HG02840 (cell line): ENCODE measurements around the gene C11orf86.
A peak's percentile ranks its signal among the peaks of the same experiment; 100 is the strongest.
"Not testable (repeated sequence)": the region's sequence is repeated elsewhere in the genome, so short reads cannot be mapped to it uniquely, and the experiment has no call there.

Experiments
- ATAC-seq: cut with Tn5 transposase; IDR thresholded peaks from one replicate; pipeline ENCODE4 v1.9.1; 2021; ENCODE audit warnings: mild to moderate bottlenecking, moderate library complexity, moderate number of reproducible peaks; ENCODE audit not compliant: unreplicated experiment, low FRiP score

C11orf86 gene

GRCh38 chr11:66974724-66975404, at the start of gene C11orf86:
TSS of gene C11orf86 (plus strand) at chr11:66975304. CDS start at chr11:66975363, 59 bp downstream.
- no peak for ATAC-seq

GRCh38 chr11:66929753-66930152, 45.4 kb upstream of the C11orf86 start:
- no peak for ATAC-seq

GRCh38 chr11:66932543-66932942, 42.6 kb upstream of the C11orf86 start:
- ATAC-seq = no peak

GRCh38 chr11:66933531-66933930, 41.6 kb upstream of the C11orf86 start:
- ATAC-seq = no peak

DNA sequence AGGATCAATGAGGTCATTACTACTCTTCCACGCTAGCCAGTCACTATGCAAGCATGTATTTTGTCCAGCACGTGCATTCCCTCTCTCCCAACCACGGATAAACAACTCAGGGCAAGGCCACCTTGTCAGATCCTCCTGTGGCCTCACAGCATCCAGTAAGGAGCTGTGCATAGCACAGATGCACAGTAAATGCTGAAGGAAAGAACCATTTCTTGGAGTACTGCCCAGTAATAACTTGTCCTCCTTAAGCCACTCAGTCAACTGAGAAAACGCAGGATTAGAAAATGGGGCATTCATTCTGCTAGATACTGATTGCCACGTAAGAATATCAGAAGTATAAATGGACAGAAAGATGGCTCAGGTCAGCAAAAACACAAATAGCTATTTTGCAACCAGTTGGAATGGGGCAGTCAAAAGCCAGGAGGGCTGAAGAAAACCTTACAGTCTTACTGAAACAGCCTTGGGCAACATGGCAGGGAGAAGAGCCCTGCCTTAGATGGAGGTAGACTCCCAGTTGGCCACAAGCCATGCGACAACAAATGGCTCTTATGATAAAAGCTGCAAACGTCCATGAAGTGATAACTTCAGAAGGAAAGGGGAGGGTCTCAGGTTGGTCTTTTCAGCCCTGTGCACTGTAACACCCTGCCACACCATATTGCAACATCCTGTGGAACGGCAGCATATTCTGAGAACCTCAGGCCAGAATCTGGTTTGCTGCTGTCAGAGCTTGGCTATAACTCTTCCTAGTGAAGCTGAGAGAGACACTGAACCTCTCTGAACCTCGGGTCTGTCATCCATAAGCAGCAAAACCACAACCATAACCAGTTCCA, 39.9 kb upstream of the C11orf86 start:
- no peak for ATAC-seq

GRCh38 chr11:66936311-66936711, 38.8 kb upstream of the C11orf86 start:
- ATAC-seq = no peak

- no peak for ATAC-seq
These were observed 37.8 kb upstream of the C11orf86 start for GRCh38 chr11:66937193-66937733.

GRCh38 chr11:66938582-66939135, 36.4 kb upstream of the C11orf86 start:
- ATAC-seq = no peak

DNA sequence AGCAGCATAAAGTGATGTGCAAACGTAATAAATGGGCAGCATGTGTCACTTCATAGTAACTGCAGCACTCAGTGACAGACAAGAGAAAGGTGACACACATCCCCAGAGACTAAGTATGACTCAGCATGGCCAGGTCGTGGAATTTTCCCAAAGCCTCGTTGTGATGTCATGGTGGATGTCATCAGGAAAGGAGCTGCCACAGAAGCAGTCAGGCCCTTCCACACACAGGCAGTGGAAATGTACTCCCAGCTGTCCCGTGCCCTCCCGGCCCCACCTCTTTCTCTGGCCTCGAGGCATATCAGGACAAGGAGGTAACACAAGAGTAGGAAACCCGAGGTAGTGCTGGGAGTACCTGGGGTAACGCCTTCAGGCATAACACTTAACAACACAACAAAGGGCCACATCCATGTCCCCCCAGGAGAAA, 25.0 kb upstream of the C11orf86 start:
- ATAC-seq = no peak

- no peak for ATAC-seq
These were observed 24.0 kb upstream of the C11orf86 start for GRCh38 chr11:66951135-66951534.

- no peak for ATAC-seq
These were observed 23.2 kb upstream of the C11orf86 start for GRCh38 chr11:66951927-66952337.

DNA sequence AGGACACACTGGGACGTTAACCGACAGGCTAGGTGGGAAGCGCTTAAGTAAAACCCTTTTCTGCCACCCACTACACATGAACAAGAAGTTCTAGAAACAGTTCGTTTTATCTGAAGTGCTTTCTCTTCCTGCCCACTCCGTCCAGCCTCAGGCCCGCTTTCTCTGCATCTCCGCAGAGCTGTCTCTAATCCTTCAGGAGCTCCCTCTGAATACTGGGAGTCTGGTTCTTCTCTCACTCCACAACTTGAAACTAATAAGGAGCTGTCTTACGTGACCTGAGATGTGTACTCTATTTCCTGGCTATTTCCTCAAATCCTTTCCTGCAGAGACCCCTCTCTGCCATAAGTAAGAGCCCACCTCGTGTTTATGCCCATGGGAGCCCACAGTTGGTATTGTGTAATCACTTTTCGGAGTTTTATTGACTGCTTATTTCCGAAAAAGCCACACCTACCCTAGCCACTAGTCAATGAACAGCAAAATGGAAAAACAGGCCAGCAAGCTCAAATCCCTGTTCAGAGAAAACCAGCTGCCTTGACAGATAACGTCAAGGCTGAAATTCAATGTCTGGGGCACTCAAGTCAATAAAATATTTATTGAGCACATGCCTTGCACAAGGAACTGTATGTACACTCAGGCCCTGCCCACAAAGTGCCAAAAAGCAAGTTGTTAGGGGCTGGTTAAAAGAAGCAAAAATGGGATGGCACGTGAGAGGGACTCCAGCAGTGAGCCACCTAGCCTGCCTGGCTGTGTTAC, 21.8 kb upstream of the C11orf86 start:
- ATAC-seq = no peak

DNA sequence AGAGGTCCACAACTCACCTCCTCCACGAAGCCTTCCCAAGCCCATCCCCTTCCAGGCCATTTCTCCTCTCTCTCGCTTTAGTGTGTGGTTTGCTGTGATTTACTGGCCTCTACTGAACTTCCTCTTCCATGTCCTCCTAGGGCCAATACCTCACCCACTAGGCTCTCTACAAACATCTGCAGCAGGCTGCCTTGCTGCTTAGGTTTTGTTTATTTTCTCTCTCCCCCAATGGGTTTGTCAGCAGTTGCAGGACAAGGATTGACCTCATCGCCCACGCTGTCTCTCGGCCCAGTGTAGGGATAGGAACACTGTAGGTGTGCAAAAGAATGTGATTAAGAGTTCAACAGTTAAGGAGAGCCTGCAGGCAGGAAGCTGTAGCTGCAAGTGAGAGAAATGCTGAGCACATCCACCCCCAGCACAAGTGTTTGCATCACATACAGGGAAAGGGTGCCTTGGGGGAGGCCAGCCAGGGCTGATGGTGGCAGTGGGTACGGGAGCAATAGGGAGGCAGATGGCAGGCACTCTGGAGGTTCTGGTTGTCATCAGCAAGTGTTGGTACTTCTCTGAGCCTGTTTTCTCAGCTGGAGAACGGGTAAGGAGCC, 18.3 kb upstream of the C11orf86 start:
- ATAC-seq = no peak

DNA sequence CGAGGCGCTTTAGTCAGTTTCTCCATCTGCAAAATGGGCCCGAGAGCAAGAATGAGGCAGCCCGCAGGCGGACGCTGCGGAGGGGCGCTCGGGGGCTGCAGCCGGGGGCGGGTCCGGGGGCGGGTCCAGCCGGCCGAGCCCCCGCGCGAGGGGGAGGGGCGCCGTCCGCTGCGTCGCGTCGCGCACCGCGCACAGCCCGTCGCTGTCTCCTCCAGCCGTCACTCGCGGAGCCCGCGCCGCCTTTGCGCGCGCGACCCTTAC, 17.2 kb upstream of the C11orf86 start:
- ATAC-seq = peak; percentile 12

- ATAC-seq = peak; percentile 87
These were observed 16.7 kb upstream of the C11orf86 start, which contains the start of gene PC for GRCh38 chr11:66958232-66958955. TSS of gene PC (minus strand) at chr11:66958383. CDS start at chr11:66872159, 86,224 bp downstream.

DNA sequence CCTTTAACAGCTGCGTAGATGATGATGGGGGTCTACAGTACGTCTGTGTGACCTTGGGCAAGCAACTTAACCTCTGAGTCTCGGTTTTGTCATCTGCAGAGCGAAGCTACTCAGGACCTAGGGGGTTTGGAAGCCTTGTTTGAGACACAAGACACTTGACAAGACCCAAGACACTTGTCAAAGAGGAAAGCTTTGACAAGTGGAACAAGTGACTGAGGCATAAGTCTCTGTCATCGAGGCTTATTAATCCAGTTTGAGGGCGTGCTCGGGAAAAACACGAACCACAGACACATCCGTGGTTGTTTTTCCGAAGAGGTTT, 16.2 kb upstream of the C11orf86 start:
- ATAC-seq = no peak

DNA sequence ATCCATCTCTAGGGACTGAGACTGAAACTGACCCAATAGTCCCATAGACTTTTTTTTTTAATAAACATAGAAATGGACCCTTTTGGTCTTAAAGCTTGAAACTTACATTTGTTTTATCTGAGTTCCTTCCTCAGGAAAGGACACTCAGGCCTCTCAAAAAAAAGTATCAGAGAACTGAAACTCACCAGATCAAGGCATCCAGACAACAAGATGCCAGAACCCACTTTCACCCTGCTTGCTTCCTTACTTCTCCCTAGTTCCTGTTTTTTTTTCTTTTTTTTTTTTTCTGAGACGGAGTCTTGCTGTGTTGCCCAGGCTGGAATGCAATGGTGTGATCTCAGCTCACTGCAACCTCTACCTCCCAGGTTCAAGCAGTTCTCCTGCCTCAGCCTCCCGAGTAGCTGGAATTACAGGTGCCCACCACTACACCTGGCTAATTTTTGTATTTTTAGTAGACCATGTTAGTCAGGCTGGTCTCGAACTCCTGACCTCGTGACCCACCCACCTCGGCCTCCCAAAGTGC, 13.4 kb upstream of the C11orf86 start:
- not testable (repeated sequence) for ATAC-seq

DNA sequence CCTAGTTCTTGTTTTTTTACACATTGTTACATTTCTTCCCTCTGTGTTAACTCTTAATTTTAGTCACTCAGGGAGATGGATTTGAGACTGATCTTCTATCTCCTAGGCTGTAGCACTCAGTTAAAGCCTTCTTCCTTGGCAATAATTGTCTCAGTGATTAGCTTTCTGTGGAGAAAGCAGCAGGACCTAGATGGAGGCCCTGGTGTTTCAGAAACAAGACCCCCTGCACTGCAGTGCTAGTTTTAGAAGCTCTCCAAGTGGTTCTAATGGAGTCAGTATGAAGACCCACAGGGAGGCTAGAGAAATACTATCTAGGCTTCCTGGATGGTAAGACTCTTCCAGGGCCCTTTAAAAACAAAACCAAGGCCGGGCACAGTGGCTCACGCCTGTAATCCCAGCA, 12.9 kb upstream of the C11orf86 start:
- ATAC-seq = no peak

GRCh38 chr11:66962801-66963200, 12.3 kb upstream of the C11orf86 start:
- no peak for ATAC-seq

DNA sequence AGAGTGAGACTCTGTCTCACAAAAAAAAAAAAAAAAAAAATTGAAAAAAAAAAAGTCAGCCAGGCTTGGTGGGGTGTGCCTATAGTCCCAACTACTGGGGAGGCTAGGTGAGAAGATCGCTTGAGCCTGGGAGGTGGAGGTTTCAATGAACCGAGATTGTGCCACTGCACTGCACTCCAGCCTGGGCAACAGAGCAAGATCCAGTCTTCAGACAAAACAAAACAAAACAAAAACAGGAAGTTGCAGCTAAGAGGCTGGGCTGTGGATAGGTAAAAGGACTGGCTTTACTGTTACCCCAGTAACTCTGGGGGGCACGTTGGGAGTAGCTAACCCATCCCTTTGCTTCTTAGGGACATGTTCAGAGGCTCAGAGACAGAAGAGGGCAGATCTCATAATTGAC, 10.6 kb upstream of the C11orf86 start:
- no peak for ATAC-seq
